HCT116 (cell line): ENCODE results near the gene GNL2.

Source experiments
- CEBPB ChIP-seq: IDR thresholded peaks from 2 replicates; pipeline ENCODE4 v1.6.1; 2012; ENCODE audit warnings: low read depth
- CTCF ChIP-seq, 3 experiments: fragments of 200-600 bp in 1 of 3; sonication (generic) in 1 of 3; IDR thresholded peaks in 2 of 3; conservative IDR thresholded peaks in 1 of 3; 2 replicates each; pipeline ENCODE4 v1.5.1; 2012 to 2017; ENCODE audit warnings: low read depth in 2 of 3, low read length in 2 of 3, antibody characterized with exemption in 1 of 3, borderline replicate concordance in 1 of 3, control low read depth in 1 of 3, mild to moderate bottlenecking in 1 of 3, mixed read lengths in 1 of 3, mixed run types in 1 of 3, moderate library complexity in 1 of 3; ENCODE audit not compliant: insufficient read depth in 1 of 3
- EZH2 ChIP-seq: fragments of 200-600 bp; sonication (generic); IDR thresholded peaks from 2 replicates; pipeline ENCODE4 v1.6.1; 2017; ENCODE audit warnings: antibody characterized with exemption, mixed run types
- EZH2phosphoT487 ChIP-seq: fragments of 200-600 bp; IDR thresholded peaks from 2 replicates; pipeline ENCODE4 v1.6.1; 2018; ENCODE audit warnings: antibody characterized with exemption, borderline replicate concordance
- POLR2A ChIP-seq: IDR thresholded peaks from 2 replicates; pipeline ENCODE4 v1.7.0; 2011; ENCODE audit warnings: borderline replicate concordance; ENCODE audit not compliant: insufficient read depth, insufficient read length; ENCODE audit errors: extremely low read depth
- POLR2AphosphoS5 ChIP-seq: IDR thresholded peaks from 2 replicates; pipeline ENCODE4 v1.6.1; 2011; ENCODE audit warnings: mild to moderate bottlenecking, low read depth, low read length, moderate library complexity
- REST ChIP-seq: IDR thresholded peaks from 2 replicates; pipeline ENCODE4 v1.6.1; 2012; ENCODE audit warnings: low read depth
- SP1 ChIP-seq: IDR thresholded peaks from 2 replicates; pipeline ENCODE4 v1.6.1; 2012; ENCODE audit warnings: low read depth
- ZBTB33 ChIP-seq: IDR thresholded peaks from 2 replicates; pipeline ENCODE4 v1.6.1; 2011; ENCODE audit warnings: mild to moderate bottlenecking, low read length, moderate library complexity; ENCODE audit not compliant: insufficient replicate concordance; ENCODE audit errors: extremely low read depth
- ZFX ChIP-seq: fragments of 450-650 bp; IDR thresholded peaks from 2 replicates; pipeline ENCODE4 v1.6.1; 2017

DNA sequence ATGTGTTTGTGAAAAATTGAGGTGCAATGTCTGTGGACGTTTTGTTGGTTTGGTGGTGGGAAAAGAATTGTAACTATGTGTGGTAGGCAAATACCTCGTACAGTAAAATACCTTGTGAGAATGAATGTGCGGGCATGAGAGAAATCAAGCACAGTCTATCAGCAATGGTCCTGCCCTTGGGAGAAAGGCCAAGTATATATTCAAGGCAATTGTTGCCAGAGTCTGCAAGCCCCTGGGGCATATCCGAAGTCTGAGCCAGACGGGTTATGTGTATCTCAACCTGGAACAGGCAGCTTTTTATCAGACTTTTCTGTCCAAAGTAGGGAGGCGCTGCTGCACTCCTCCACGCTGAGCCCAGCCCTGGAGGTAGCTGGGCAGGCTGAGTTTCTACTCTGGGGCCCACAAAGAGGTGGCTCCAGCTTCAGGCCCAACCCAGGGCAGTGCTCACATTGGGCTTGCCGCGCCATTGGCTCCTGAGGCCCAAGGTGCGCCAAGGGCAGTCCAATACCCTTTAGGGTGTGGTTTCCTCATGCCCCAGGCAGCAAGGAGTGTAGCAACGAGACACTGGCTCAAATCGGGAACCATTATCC is 9.4 kb upstream of the GNL2 start:
- TF ChIP-seq POLR2A (no peak), CTCF (IDR thresholded peaks at IDR 0.05 in 2 of 3, conservative IDR thresholded peaks at IDR 0.05 in 1 of 3; ENCODE audit: borderline replicate concordance in 1 of 3, insufficient read depth in 1 of 3, low read depth in 2 of 3, low read length in 2 of 3) (no peak), EZH2phosphoT487 (no peak), SP1 (no peak), ZBTB33 (no peak), EZH2 (no peak), REST (no peak), ZFX (no peak), CEBPB (no peak), POLR2AphosphoS5 (no peak)
